OCI-LY7 (cell line): ENCODE measurements around the gene ENG. TPM values are rescaled to one million over a fixed set of nuclear protein-coding genes. Genes with fewer than 3 reads are reported as not detected.

Experiments used
- BruUV-seq: library from RNA; stranded (reverse); fragments of 400-500 nt; replicated peaks from 2 replicates; lab custom pipeline; 2021; lab: Mats Ljungman, UMichigan
- CTCF ChIA-PET: fragments of 300-600 bp; sonication (Branson Sonifier 250); formaldehyde crosslinking; loops from one replicate; lab custom pipeline; 2022; ENCODE audit warnings: antibody characterized with exemption; ENCODE audit not compliant: unreplicated experiment; lab: Charles Lee
- POLR2A ChIA-PET: fragments of 300-600 bp; sonication (Branson Sonifier 250); formaldehyde crosslinking; loops from one replicate; lab custom pipeline; 2022; ENCODE audit warnings: antibody characterized with exemption; lab: Charles Lee
- DNase-seq: peaks from one replicate; pipeline ENCODE4 v3.0.0-alpha.2; 2015; ENCODE audit warnings: low spot score
- H2AFZ ChIP-seq: fragments of 200-600 bp; sonication (generic), shearing (Covaris generic); 2 replicates; pipeline ENCODE4 v1.6.1; 2014; ENCODE audit warnings: mild to moderate bottlenecking, antibody characterized with exemption, low read length, moderate library complexity
- H3K27ac ChIP-seq: fragments of 200-600 bp; sonication (generic); 2 replicates; pipeline ENCODE4 v1.5.1; 2014; ENCODE audit warnings: mixed run types, low read depth, mild to moderate bottlenecking, moderate library complexity, low read length, inconsistent platforms; ENCODE audit not compliant: poor library complexity, severe bottlenecking
- H3K36me3 ChIP-seq: fragments of 200-600 bp; sonication (generic); 2 replicates; pipeline ENCODE4 v1.6.1; 2014; ENCODE audit warnings: mild to moderate bottlenecking, antibody characterized with exemption, low read length, moderate library complexity, mixed read lengths; ENCODE audit not compliant: insufficient read depth
- H3K4me1 ChIP-seq: fragments of 200-600 bp; sonication (generic); 2 replicates; pipeline ENCODE4 v1.5.1; 2014; ENCODE audit warnings: mild to moderate bottlenecking, low read length; ENCODE audit not compliant: insufficient read depth, poor library complexity, severe bottlenecking
- H3K4me2 ChIP-seq: fragments of 200-600 bp; sonication (generic); 2 replicates; pipeline ENCODE4 v1.6.1; 2014; ENCODE audit warnings: mild to moderate bottlenecking, low read length
- H3K4me3 ChIP-seq: fragments of 200-600 bp; sonication (generic); 2 replicates; pipeline ENCODE4 v1.5.1; 2014; ENCODE audit warnings: mild to moderate bottlenecking, low read depth, low read length; ENCODE audit not compliant: poor library complexity, severe bottlenecking
- H3K79me2 ChIP-seq: fragments of 200-600 bp; sonication (generic); 2 replicates; pipeline ENCODE4 v1.6.1; 2016; ENCODE audit warnings: low read depth, mild to moderate bottlenecking, low read length, moderate library complexity, mixed read lengths; ENCODE audit not compliant: insufficient read depth
- H3K9me2 ChIP-seq: fragments of 200-600 bp; sonication (generic); 2 replicates; pipeline ENCODE4 v1.6.1; 2016; ENCODE audit warnings: mild to moderate bottlenecking, low read length, mixed read lengths; ENCODE audit not compliant: insufficient read depth
- H3K9me3 ChIP-seq: fragments of 200-600 bp; sonication (generic); 2 replicates; pipeline ENCODE4 v1.6.1; 2014; ENCODE audit warnings: mild to moderate bottlenecking, mixed run types, low read length, mixed read lengths
- H4K20me1 ChIP-seq: fragments of 200-600 bp; sonication (generic); 2 replicates; pipeline ENCODE4 v1.6.1; 2014; ENCODE audit warnings: mild to moderate bottlenecking, antibody characterized with exemption, low read length, moderate library complexity, mixed read lengths; ENCODE audit not compliant: insufficient read depth
- CTCF ChIP-seq: fragments of 200-600 bp; sonication (generic); conservative IDR thresholded peaks from 2 replicates; pipeline ENCODE4 v1.5.1; 2014; ENCODE audit warnings: mild to moderate bottlenecking, antibody characterized with exemption, low read length, moderate library complexity, mixed read lengths
- EZH2phosphoT487 ChIP-seq: fragments of 200-600 bp; sonication (generic); IDR thresholded peaks from 2 replicates; pipeline ENCODE4 v1.6.1; 2018; ENCODE audit warnings: low read depth, borderline replicate concordance, mild to moderate bottlenecking, mixed run types, antibody characterized with exemption, low read length, moderate library complexity, mixed read lengths
- intact Hi-C: fragments of 100-400 bp; cut with micrococcal nuclease; formaldehyde crosslinking; loops from one replicate; pipeline ENCODE4 v1.10.0; 2022; ENCODE audit not compliant: unreplicated experiment
- total RNA-seq, 2 experiments: library from RNA; depleted of rRNA in 1 of 2; stranded (reverse); fragments of >200 nt in 1 of 2; shearing (Covaris generic) in 1 of 2; gene quantifications; 2 replicates each; pipeline ENCODE4 v1.2.3, GENCODE V29; 2014 to 2022

ENG gene
- total RNA-seq, 2 experiments from 2014 or later, result not detected

- intact Hi-C loops, result no loop called here
- Histone ChIP-seq H3K36me3 (no peaks in the 10 kb centered on the region), H4K20me1 (no peaks in the 10 kb centered on the region), H3K79me2 (no peaks in the 10 kb centered on the region), H2AFZ (no peak overlapping the region), H3K4me3 (no peak overlapping the region), H3K4me1 (peaks cover 23% of the 10 kb centered on the region), H3K27ac (peak overlapping the region; percentile 3), H3K4me2 (no peak overlapping the region), H3K9me3 (no peaks in the 10 kb centered on the region), H3K9me2 (no peaks in the 10 kb centered on the region)
- TF ChIP-seq CTCF, result no peak
- CTCF ChIA-PET, result no interaction called here
- POLR2A ChIA-PET, result interaction anchor here (0.7 kb wide), 1 partner anchor 90 kb away, joined by 3 read pairs; no protein-coding TSS in a partner anchor
- DNase-seq, result no peak
- BruUV-seq, result no TSS peak
Measured at GRCh38 chr9:127865645-127866464, 11.4 kb upstream of the ENG start.

- Histone ChIP-seq H3K27ac (peak overlapping the region; percentile 42), H3K36me3 (no peaks in the 10 kb centered on the region), H3K9me3 (no peaks in the 10 kb centered on the region), H4K20me1 (no peaks in the 10 kb centered on the region), H3K4me2 (no peak overlapping the region), H3K4me3 (no peak overlapping the region), H3K4me1 (peaks cover 23% of the 10 kb centered on the region), H2AFZ (no peak overlapping the region), H3K9me2 (no peaks in the 10 kb centered on the region), H3K79me2 (no peaks in the 10 kb centered on the region)
- TF ChIP-seq EZH2phosphoT487, result no peak
- no peak for TF ChIP-seq CTCF
- intact Hi-C loops, result no loop called here
- no peak for DNase-seq
- ChIA-PET CTCF (interaction anchor here (0.6 to 0.7 kb wide), 2 partner anchors 129 to 475 kb away, joined by 3 to 4 read pairs; partner anchors contain the start of gene TOR2A), POLR2A (interaction anchor here (0.5 to 0.8 kb wide), 5 partner anchors 8 to 688 kb away, joined by 3 to 6 read pairs (median 3); no protein-coding TSS in a partner anchor)
- BruUV-seq, result no TSS peak
Measured at GRCh38 chr9:127863191-127863621, 8.7 kb upstream of the ENG start.
